Panc1 (cell line): ENCODE results near the gene COCH.

ENCODE experiments used
- CTCF ChIP-seq: fragments of 450-650 bp; IDR thresholded peaks from 2 replicates; pipeline ENCODE4 v1.5.1; 2017; ENCODE audit warnings: mild to moderate bottlenecking
- REST ChIP-seq, 2 experiments: IDR thresholded peaks; 2 replicates each; pipeline ENCODE4 v1.6.1; 2011 to 2012; ENCODE audit warnings: low read depth in 2 of 2, control low read depth in 1 of 2, low read length in 1 of 2, mild to moderate bottlenecking in 1 of 2, moderate library complexity in 1 of 2; ENCODE audit not compliant: insufficient read depth in 1 of 2

- TF ChIP-seq CTCF (no peak), REST (IDR thresholded peaks at IDR 0.05; ENCODE audit: insufficient read depth in 1 of 2, low read depth in 2 of 2, low read length in 1 of 2) (no peak)
Measured at GRCh38 chr14:30908826-30909225, 34.5 kb downstream of the COCH start.
